NCI-H2107 (cell line): ENCODE results near the gene ZNF444.
"Not testable (repeated sequence)": the region's sequence is repeated elsewhere in the genome, so short reads cannot be mapped to it uniquely, and the experiment has no call there.

ENCODE experiments used
- DNase-seq: peaks from one replicate; lab custom pipeline; 2025; lab: John Stamatoyannopoulos, UW

ZNF444 gene

DNA sequence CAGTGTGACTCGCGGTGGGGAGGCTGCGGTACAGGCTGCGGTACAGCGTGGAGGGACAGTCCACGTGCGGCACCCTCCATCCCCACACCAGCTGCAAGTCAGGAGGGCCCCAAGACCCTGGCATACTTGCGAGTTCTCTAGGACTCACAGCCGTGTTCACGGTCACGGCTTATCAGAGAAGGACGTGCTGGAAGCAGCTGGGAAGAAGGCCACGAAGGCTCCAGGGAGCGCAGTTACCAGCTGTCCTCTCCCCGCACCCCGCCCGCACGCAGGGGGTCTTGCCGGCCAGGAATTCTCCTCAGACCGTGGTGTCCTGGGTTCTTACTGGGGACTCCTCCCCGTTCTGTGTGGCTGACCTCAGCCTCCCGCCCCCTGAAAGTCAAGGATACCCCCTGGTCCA lies 6.2 kb downstream of the ZNF444 start:
- DNase-seq, result no peak

DNA sequence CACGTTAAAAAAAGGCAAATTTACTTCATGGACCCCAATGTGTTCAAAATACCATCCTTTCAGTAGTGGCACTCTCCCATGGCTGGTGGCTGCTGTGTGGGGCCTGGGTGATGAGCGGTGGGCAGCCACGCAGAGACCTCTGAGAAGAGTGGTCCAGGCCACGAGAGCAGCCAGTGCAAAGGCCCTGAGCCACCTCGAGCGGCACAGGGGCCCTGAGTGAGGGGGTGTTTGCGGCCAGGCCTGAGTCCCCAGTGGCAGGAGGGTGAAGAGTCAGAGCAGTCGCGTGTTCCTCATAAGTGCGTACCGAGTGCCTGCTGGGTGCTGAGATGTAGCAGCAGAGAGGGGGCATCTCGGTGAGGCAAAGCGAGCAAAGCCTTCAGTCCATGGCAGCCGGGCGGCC lies 7.0 kb downstream of the ZNF444 start:
- DNase-seq, result no peak

DNA sequence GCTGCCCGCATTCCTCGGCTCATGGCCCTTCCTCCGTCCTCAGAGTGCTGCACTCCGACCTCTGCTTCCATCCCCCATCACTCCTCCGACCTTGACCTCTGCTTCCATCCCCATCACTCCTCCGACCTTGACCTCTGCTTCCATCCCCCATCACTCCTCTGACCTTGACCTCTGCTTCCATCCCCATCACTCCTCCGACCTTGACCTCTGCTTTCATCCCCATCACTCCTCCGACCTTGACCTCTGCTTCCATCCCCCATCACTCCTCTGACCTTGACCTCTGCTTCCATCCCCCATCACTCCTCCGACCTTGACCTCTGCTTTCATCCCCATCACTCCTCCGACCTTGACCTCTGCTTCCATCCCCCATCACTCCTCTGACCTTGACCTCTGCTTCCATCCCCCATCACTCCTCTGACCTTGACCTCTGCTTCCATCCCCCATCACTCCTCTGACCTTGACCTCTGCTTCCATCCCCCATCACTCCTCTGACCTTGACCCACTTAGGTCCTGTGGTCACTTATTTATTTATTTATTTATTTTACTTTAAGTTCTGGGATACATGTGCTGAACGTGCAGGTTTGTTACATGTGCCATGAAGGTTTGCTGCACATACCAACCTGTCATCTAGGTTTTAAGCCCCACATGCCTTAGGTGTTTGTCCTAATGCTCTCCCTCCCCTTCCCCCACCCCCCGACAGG lies 8.0 kb downstream of the ZNF444 start:
- DNase-seq, result not testable (repeated sequence)

GRCh38 chr19:56149656-56150038 lies 8.6 kb downstream of the ZNF444 start:
- no peak for DNase-seq

GRCh38 chr19:56150358-56150757 lies 9.3 kb downstream of the ZNF444 start:
- DNase-seq, result no peak

DNA sequence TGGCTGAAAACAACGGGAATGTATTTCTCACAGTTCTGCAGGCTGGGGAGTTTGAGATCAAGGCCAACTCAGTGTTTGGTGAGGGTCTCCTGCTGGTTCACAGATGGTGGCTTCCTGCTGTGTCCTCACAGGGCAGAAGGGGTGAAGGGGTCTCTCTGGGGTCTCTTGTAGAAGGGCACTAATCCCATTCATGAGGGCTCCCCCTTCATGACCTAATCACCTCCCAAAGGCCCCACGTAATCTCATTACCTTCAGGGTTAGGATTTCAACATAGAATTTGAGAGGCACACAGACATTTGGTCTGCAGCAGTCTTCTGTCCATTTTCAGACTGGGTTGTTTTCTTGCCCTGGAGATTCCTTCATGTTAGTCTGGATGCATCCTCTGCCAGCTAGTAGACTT lies 11.6 kb downstream of the ZNF444 start:
- no peak for DNase-seq

DNA sequence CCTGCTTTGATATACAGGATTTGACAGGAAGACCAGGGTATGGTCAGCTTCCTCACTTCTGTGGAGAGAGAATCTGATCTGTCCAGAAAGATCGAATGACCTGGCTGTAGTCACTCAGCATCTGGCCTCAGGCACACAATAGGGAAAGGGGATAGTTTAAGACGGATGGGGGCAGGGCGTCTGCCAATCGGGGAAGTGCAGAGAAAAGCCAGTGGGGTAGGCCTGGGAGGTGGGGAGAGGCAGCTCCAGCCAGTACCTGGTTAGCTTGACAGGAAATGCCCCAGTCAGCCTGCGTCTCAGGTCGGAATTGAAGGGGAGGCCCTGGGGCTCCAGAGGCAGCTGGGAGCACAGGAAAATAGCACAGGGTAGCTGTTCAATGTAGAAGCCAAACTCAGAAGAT lies 12.4 kb downstream of the ZNF444 start:
- DNase-seq, result no peak

- no peak for DNase-seq
Observed at GRCh38 chr19:56155124-56155687, 14.1 kb downstream of the ZNF444 start.

- DNase-seq, result no peak
Observed at GRCh38 chr19:56156768-56157167, 15.7 kb downstream of the ZNF444 start.

DNA sequence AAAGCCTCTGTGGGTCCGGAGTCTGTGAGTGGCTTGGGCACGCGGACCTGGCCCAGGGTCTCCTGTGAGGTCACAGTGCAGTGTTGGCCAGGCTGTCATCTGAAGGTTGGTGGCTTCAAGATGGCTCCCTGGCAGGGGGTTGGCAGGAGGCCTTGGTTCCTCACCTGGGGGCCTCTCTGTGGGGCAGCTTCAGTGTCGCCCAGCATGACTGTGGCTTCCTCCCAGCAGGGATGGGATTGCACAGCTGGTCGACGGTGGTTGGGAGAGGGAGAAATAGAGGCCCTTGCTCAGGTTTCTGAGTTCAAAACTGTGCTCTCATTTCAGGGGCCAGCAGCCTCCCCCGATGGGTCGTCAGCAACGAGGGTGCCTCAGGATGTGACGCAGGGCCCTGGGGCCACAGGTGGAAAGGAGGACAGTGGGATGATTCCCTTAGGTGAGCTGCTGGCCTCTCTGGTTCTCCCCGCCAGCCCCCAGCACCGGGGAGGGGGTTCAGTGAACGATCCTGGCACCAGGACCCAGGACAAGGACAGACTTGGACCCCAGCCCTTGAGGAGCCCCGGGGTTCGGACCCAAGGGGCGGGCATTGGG lies 17.2 kb downstream of the ZNF444 start:
- DNase-seq, result no peak

DNA sequence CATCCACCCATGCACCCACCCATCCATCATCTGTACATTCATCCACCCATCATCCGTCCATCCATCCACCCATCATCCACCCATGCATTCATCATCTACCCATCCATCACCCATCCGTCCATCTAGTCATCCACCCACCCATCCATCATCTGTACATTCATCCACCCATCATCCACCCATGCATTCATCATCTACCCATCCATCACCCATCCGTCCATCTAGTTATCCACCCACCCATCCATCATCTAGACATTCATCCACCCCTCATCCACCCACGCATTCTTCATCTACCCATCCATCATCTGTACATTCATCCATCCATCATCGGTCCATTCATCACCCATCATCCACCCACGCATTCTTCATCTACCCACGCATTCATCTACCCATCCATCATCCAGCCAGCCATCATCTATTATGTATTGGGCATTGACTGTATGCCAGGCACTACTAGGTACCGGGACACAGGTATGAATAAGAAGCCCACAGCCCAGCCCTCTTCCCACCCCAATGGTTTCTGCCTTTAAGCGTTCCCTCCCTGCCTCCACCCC lies 18.0 kb downstream of the ZNF444 start:
- no peak for DNase-seq

GRCh38 chr19:56159622-56160271 lies 18.7 kb downstream of the ZNF444 start:
- no peak for DNase-seq

- DNase-seq, result no peak
Observed at GRCh38 chr19:56161534-56161933, 20.4 kb downstream of the ZNF444 start.

DNA sequence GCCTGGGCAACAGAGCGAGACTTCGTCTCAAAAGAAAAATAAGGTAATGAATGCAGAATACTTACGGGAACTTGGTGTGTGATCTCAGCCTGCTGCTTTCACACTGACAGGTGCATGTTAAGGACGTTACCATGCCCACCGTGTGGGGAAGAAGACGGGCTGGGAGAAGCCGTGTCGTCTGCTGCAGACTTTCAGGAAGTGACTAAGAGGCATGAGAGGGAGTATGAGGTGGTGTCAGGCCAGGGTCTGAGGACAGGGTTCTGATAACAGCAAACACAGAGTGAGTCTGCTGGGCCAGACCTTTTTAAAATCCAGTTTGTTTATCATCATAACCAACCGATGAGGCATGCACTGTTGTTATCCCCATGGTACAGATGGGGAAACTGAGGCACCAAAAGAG lies 21.2 kb downstream of the ZNF444 start:
- DNase-seq, result no peak

DNA sequence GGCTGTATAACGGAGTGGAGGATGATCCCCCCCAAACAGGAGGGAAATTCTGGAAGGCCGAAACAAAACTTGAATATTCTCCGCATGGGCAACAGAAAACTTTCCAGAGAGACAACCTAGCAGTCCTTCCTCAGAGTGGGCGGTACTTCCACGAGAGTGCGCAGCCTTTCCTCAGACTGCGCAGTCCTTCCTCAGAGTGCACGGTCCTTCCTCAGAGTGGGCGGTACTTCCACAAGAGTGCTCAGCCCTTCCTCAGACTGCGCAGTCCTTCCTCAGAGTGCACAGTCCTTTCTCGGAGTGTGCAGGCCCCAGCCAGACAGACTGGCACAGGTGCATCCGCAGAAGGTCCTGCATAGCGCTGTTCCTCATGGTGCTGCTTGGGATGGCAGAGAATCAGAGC lies 22.0 kb downstream of the ZNF444 start:
- no peak for DNase-seq

DNA sequence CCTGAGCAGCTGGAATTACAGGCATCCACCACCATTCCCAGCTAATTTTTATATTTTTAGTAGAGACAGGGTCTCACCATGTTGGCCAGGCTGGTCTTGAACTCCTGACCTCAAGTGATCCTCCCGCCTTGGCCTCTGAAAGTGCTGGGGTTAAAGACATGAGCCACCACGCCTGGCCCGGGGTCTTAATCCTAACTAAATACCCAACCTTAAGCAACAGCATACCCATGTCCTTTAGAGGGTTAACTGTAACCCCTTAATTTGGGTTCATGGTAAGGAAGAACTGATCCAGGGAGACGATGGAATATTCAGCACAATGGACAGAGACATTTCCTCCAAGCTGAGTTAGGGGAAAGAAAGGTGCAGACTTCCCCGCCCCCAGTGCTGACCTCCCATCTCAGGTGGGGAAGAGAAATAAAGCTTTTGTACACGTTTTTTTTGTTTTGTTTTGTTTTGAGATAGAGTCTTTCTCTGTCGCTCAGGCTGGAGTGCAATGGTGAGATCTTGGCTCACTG lies 26.0 kb downstream of the ZNF444 start:
- DNase-seq, result no peak

- DNase-seq, result no peak
Observed at GRCh38 chr19:56170261-56170660, 29.2 kb downstream of the ZNF444 start.

DNA sequence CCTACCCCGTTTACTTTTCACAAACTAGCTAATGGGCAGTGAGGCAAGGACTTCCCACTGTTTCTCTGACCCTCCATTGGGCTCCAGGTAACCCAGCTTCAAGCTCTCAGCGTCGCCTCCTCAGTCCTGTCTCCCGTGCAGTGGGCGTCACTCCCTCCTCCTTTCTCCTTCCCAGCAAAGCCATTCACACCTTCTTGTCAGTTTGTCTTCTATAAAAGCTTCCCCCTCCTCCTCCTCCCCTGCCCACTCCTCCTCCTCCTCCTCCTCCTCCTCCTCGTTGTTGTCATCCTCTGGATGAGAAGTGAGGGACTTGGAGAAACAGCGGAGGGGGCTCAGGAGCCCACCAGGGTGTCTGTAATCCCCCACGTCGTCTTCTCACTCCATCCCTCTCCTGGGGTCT lies 33.0 kb downstream of the ZNF444 start:
- no peak for DNase-seq

DNA sequence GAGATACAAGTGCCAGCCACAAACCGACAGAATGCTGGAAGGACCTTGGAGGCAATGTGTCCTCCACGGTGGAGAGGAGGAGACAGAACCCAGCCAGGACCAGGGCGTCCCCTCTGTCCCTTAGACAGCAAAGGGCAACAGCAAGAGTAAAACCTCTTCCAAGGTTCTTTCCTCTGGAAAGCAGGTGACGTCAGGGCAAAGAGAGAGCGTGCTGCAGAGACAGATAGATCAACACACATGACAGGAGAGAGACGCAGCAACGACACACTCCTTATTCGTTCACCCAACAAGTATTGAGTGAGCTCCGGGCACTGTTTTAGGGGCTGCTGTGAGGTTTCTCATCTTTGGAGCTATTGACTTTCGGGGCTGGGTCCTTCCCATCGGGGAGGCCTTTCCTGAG lies 33.5 kb downstream of the ZNF444 start:
- no peak for DNase-seq

- DNase-seq, result not testable (repeated sequence)
Observed at GRCh38 chr19:56175861-56176307, 34.8 kb downstream of the ZNF444 start, which contains the start of gene GALP. Gene GALP (plus strand): TSS chr19:56176008. CDS start chr19:56177109, 1,101 bp downstream.

DNA sequence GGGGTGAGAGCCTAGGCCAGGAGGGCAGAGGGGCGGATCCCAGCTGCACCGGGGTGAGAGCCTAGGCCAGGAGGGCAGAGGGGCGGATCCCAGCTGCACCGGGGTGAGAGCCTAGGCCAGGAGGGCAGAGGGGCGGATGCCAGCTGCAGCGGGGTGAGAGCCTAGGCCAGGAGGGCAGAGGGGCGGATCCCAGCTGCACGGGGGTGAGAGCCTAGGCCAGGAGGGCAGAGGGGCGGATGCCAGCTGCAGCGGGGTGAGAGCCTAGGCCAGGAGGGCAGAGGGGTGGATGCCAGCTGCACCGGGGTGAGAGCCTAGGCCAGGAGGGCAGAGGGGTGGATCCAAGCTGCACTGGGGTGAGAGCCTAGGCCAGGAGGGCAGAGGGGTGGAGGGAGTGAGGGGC lies 35.2 kb downstream of the ZNF444 start:
- not testable (repeated sequence) for DNase-seq

DNA sequence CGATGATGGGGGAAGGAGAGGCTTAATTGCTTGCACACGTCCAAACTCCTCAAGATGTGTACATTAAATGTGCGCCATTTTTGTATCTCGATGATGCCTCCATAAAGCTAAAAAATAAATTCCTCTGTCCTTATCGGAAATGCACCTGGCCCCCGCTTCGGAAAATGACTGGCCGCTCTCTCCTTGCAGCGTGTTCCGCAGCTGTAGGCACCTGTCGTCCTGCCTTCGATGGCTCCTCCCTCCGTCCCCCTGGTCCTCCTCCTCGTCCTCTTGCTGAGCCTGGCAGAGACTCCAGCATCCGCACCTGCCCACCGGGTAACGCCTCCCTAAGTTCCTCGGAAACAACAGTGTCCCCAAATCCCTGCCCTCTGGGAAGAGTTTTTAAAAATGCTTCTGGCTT lies 35.8 kb downstream of the ZNF444 start:
- no peak for DNase-seq
